ENCODE measurements around the gene KCNG2.
"Not testable (repeated sequence)": the region's sequence is repeated elsewhere in the genome, so short reads cannot be mapped to it uniquely, and the experiment has no call there.

KCNG2 gene

DNA sequence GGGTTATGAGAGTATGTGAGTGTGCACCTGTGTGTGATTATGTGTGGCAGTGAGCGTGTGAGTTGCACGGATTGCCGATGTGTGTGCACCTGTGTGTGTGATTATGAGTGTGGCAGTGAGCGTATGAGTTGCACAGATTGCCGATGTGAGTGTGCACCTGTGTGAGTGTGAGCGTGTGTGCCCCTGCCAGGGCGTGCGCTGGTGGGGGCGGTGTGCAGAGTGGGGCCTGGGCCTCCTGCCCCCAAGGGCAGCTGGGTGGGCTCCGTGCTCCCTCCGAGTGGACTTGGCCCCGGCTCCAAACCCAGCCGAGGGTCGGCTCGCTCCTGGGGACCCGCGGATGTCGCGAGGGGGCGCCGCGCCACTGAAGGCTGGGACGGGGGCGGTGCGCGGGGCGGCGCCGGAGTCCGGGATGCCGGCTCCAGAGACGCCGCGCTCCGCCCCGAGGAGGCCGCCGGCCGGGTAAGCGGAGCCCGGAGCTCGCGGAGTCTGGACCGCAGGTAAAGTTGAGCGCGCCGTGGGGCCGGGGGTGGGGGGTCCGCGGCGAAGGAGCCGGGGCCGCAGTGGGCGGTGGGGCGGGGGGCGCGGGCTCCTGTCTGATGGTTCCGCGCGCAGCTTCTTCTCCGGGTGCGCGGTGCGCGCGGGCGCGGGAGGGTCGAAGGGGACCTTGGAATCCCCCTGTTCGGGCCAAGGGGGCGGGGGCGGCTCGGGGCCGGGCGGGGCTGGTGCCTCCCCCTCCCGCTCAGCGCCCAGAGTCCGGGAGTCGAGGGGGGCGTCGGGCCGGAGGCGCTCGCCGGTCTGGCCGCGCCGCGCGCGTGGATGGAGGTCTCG, at the start of gene KCNG2:
Gene KCNG2, plus strand, starts transcription at position 421 of the 828 bp plus-strand sequence. CDS start 65,730 bp downstream, outside the sequence.
- DNase-seq (ENCODE audit: low read depth in 3 of 3): peak in 1 of 3 experiments; percentile 19

- no peak for DNase-seq (ENCODE audit: low read depth in 3 of 3)
Observed at GRCh38 chr18:79748321-79749180, 49.2 kb upstream of the KCNG2 start.

GRCh38 chr18:79749251-79750191, 48.2 kb upstream of the KCNG2 start:
- DNase-seq (ENCODE audit: low read depth in 3 of 3): no peak

- no peak for DNase-seq (ENCODE audit: low read depth in 3 of 3)
Observed at GRCh38 chr18:79750980-79751571, 46.7 kb upstream of the KCNG2 start.

DNA sequence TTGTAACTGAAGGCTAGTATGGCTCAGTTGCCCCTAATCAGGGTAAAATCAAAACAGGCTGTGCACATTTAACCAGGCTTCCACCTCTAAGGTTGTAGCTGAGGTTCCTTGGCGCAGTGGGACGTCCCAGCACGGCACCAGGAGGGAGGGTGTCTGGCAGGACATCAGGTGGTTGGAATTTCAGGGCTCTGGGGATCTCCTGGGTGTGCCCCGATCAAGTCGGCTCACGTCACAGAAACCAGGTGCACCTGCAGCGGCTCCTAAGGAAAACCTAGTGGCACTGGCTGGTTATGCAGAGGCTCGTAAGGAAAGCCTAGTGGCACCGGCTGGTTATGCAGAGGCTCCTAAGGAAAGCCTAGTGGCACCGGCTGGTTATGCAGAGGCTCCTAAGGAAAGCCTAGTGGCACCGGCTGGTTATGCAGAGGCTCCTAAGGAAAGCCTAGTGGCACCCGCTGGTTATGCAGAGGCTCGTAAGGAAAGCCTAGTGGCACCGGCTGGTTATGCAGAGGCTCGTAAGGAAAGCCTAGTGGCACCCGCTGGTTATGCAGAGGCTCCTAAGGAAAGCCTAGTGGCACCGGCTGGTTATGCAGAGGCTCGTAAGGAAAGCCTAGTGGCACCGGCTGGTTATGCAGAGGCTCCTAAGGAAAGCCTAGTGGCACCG, 45.7 kb upstream of the KCNG2 start:
- DNase-seq (ENCODE audit: low read depth in 3 of 3): not testable (repeated sequence)

- DNase-seq (ENCODE audit: low read depth in 3 of 3): not testable (repeated sequence)
Observed at GRCh38 chr18:79752946-79753345, 44.8 kb upstream of the KCNG2 start.

DNA sequence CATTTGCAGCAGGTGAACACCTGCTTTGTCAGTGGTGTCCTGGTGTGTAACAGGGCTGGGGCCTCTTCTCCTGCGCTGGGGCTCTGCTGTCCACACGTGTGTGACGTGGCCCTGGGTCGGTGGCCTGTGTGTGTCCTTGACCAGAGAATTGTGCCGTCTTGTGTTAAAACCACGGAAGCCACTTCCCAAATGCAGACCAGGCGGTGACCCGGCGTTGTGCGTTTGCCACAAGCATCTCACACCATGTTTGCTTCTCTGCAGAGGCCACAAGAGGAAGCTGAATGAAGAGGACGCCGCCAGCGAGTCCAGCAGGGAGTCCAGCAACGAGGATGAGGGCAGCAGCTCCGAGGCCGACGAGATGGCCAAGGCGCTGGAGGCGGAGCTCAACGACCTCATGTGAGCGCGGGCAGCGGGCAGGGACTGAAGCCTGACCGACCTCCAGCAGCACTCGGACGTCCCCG, 44.3 kb upstream of the KCNG2 start:
- no peak for DNase-seq (ENCODE audit: low read depth in 3 of 3)

GRCh38 chr18:79754022-79754761, 43.5 kb upstream of the KCNG2 start:
- DNase-seq (ENCODE audit: low read depth in 3 of 3): no peak

DNA sequence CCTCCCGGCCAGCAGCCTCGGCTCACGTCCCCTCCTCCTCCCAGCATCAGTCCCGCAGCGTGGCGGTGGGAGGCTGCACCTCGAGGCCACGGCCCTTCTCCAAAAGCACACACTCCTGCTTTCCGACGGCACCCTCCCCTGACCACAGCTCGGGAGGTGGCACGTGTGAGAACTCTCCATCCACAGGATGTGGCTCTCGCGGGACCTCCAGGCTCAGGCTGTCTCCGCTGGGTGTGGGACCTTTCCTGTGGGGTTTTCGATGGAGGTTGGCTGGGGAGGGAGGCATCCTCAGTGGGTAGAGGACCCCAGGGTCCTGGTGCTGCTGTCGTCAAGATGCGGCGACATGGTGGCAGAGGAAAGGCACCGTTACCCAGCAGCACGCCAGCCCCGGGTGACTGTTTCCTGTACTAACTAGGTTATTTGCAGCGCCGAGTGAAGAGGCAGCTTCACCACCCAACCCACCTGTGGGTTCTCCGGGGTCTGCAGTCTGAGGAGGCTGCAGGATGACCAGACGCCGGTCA, 42.8 kb upstream of the KCNG2 start:
- DNase-seq (ENCODE audit: low read depth in 3 of 3): no peak

DNA sequence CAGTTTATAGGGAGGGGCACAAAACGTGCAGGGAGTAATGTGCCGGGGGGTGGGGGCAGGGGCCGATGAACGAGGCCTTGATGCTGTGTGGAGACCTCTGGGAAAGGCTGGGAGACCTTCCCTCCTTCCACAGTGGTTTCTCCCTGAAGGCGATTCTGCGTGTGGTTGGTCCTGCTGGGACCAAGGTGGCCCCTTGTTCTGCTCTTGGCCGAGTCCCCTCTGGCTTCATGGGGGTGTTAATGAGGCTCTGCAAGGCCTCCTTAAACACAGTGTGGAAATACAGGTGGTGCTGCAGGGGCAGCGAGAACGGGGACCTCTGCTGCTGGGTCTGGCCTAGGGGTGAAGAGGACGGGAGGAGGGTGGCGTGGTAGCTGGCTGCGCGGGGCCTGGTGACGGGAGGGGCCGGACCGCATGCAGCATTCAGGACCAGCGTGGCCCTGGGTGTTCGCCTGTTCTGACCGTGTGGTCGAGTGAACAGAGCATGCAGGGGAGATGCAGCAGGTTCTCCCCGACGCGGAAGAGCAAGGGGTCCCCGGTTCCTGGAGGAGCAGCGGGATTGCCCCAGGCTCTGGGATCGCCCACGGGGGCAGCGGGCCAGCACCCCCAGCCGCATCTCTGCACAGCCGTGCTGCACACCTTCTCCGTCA, 42.1 kb upstream of the KCNG2 start:
- DNase-seq (ENCODE audit: low read depth in 3 of 3): no peak

- no peak for DNase-seq (ENCODE audit: low read depth in 3 of 3)
Observed at GRCh38 chr18:79756143-79756500, 41.6 kb upstream of the KCNG2 start.

DNA sequence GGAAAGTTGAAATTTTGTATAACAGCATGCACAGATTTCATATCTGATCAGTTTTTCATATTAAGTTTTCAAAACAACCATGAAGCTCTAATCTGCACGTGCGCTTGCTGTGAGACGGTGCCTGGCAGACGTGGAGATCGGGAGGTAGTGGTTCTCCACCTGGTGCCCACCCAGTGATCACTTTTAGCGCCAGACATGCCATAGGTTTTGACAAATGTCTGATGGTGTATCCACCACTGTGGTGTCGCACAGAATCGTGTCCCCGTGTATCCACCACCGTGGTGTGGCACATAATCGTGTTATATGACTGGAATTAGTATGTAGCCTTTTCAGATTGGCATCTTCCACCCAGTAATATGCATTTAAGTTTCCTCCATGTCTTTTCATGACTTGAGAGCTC, 40.9 kb upstream of the KCNG2 start:
- DNase-seq (ENCODE audit: low read depth in 3 of 3): no peak

DNA sequence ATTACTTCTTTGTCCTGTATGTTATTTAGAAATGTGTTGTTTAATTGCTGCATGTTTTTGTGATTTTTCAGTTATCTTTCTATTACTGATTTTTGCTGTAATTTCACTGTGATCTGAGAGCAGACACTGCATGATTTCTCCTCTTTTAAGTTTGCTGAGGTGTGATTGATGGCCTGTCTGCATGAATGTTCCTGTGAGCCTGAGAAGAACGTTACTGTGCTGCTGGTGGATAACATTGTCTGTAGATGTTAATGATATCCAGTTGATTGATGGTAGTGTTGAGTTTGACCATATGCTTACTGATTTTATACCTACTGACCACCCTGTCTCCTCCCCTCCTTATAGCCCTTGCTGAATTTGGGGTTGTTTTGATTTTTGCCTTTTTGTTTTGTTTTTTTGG, 37.4 kb upstream of the KCNG2 start:
- DNase-seq (ENCODE audit: low read depth in 3 of 3): no peak

- no peak for DNase-seq (ENCODE audit: low read depth in 3 of 3)
Observed at GRCh38 chr18:79760881-79761280, 36.9 kb upstream of the KCNG2 start.

DNA sequence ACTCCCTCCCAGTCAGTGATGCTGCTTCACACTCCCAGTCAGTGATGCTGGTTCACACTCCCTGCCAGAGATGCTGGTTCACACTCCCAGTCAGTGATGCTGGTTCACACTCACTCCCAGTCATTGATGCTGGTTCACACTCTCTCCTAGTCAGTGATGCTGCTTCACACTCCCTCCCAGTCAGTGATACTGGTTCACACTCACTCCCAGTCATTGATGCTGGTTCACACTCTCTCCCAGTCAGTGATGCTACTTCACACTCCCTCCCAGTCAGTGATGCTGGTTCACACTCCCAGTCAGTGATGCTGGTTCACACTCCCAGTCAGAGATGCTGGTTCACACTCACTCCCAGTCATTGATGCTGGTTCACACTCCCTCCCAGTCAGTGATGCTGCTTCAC, 34.3 kb upstream of the KCNG2 start:
- no peak for DNase-seq (ENCODE audit: low read depth in 3 of 3)

DNA sequence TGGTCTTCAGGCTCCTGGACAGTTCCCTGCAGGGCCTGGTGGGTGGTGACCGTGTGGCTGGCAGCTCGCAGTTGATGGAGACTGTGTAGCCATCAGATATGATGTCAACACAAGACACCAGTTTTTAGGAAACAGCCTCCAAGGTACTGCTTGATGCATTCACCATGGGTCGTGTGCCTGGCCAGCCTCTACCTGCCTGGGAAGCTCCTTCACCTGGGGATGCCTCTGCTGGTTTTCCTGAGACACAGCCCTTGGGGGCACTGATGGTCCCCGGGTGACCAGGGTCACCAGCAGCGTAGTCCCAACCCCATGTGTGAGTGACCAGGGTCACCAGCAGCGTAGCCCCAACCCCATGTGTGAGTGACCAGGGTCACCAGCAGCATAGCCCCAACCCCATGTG, 33.6 kb upstream of the KCNG2 start:
- DNase-seq (ENCODE audit: low read depth in 3 of 3): no peak

- DNase-seq (ENCODE audit: low read depth in 3 of 3): no peak
Observed at GRCh38 chr18:79765491-79766245, 32.1 kb upstream of the KCNG2 start.

GRCh38 chr18:79766308-79766707, 31.4 kb upstream of the KCNG2 start:
- DNase-seq (ENCODE audit: low read depth in 3 of 3): no peak

DNA sequence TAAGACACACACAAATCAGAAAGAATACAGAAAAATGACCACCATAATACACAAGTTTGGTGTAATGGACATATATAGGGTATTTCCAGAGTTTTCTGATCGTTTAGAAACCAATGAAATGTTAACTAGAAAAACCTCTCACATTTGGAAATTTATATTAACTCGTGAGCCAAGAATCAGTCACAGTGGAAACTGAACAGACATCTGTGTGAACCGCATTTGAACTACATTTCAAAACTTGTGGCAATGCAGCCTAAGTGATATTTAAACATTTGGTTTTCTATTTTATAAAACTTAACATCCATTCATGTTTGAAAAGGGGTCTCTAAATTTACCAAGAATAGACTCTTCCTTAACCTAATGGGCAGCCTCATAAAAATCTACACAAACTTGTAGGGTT, 29.0 kb upstream of the KCNG2 start:
- no peak for DNase-seq (ENCODE audit: low read depth in 3 of 3)
